DOHH2 (cell line): ENCODE results near the gene CEP68.

Experiments used
- H3F3A ChIP-seq: fragments of 200-600 bp; sonication (generic), shearing (Covaris generic); 2 replicates; pipeline ENCODE4 v1.6.0; 2016; ENCODE audit warnings: antibody characterized with exemption, mild to moderate bottlenecking; ENCODE audit not compliant: control insufficient read depth, insufficient read depth
- H3K27ac ChIP-seq: fragments of 200-600 bp; sonication (generic); 2 replicates; pipeline ENCODE4 v1.5.1; 2014; ENCODE audit warnings: low read depth, mild to moderate bottlenecking, low read length, moderate library complexity
- H3K27me3 ChIP-seq: fragments of 200-600 bp; sonication (generic); 2 replicates; pipeline ENCODE4 v1.6.1; 2014; ENCODE audit warnings: mild to moderate bottlenecking, low read length, mixed read lengths; ENCODE audit not compliant: control insufficient read depth
- H3K36me3 ChIP-seq: fragments of 200-600 bp; sonication (generic); 2 replicates; pipeline ENCODE4 v1.6.1; 2014; ENCODE audit warnings: mild to moderate bottlenecking, low read length, moderate library complexity, mixed read lengths; ENCODE audit not compliant: control insufficient read depth
- H3K4me1 ChIP-seq: fragments of 200-600 bp; sonication (generic); 2 replicates; pipeline ENCODE4 v1.6.1; 2014; ENCODE audit warnings: mild to moderate bottlenecking, low read length, mixed read lengths; ENCODE audit not compliant: control insufficient read depth
- H3K4me2 ChIP-seq: fragments of 200-600 bp; sonication (generic); 2 replicates; pipeline ENCODE4 v1.6.0; 2014; ENCODE audit warnings: mild to moderate bottlenecking, low read length, moderate library complexity
- H3K4me3 ChIP-seq: fragments of 200-600 bp; sonication (generic); 2 replicates; pipeline ENCODE4 v1.5.1; 2014; ENCODE audit warnings: mild to moderate bottlenecking, low read length, mixed read lengths
- H3K79me2 ChIP-seq: fragments of 200-600 bp; sonication (generic); 2 replicates; pipeline ENCODE4 v1.6.1; 2014; ENCODE audit warnings: mild to moderate bottlenecking, low read length, mixed read lengths; ENCODE audit not compliant: control insufficient read depth
- H3K9me2 ChIP-seq: fragments of 200-600 bp; sonication (generic); replicated peaks from 2 replicates; pipeline ENCODE4 v1.6.1; 2014; ENCODE audit warnings: mild to moderate bottlenecking, low read length, mixed read lengths; ENCODE audit not compliant: control insufficient read depth
- H3K9me3 ChIP-seq: fragments of 200-600 bp; sonication (generic); 2 replicates; pipeline ENCODE4 v1.6.1; 2014; ENCODE audit warnings: antibody characterized with exemption, low read length, mixed read lengths; ENCODE audit not compliant: control insufficient read depth, insufficient read depth
- H4K20me1 ChIP-seq: fragments of 200-600 bp; sonication (generic); 2 replicates; pipeline ENCODE4 v1.6.0; 2014; ENCODE audit warnings: low read depth, mild to moderate bottlenecking, antibody characterized with exemption, low read length, moderate library complexity; ENCODE audit not compliant: control insufficient read depth, insufficient read depth
- EZH2phosphoT487 ChIP-seq: fragments of 200-600 bp; sonication (generic); IDR thresholded peaks from 2 replicates; pipeline ENCODE4 v1.6.1; 2017; ENCODE audit warnings: borderline replicate concordance, mild to moderate bottlenecking, antibody characterized with exemption, low read length, moderate library complexity, mixed read lengths
- TF ChIP-seq, protein P1 (sequence below): fragments of 200-600 bp; sonication (generic); IDR thresholded peaks from one replicate; pipeline ENCODE4 v1.5.1; 2014; ENCODE audit warnings: antibody characterized with exemption, mild to moderate bottlenecking, low read depth, low read length; ENCODE audit not compliant: poor library complexity, severe bottlenecking

Gene CEP68

DNA sequence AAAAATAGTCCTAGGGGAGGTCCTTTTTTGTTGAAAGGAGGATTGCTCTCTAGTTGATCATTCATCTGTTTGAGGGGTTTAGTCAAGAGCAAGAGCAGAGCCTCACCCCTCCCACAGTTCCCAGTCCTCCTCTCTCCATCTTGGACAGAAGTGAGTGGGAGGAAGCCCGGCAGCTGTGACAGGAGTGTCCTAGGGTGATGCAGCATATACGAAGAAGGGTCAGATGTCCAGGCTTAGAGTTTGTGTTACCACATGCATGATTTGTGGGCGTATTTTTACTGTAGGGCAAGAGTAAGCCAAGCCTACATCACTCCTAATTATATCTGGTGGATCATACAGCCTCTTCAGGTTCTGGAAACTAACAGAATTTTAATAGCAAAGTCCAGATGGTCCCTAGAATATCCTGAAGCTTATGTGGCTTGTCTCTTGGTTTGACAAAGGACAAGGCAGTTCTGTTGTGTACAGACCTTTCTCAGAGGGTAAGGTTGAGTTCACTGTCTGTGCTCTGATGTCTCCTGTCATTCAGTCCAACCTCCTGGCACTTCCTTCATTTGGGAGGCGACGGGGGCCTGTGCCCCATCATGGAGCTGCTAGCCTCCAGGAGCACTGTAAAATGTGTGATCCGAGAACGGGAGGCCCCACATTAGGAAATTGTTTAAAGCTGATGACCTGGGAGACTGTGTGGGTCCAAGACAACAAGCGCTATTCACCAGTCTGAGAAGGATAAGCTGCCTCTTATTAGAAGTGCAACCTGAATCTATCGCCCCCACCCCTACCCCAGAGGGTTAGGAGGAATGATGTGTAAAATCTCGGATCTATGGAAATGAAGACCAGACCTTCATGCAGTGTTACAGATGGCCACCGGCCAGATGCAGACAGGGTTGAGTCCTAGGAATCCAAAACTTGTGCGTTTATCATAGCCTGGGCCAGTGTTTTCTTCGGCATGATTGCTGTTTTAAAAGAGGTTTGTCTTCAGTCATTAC is 6.9 kb downstream of the CEP68 start:
- peaks cover 16% of the 10 kb centered on the region for H3K4me1 ChIP-seq
- H3F3A ChIP-seq, result no peaks in the 10 kb centered on the region
- H3K27ac ChIP-seq, result no peak overlapping the region
- peaks cover 3% of the 10 kb centered on the region; the same call in 1 of the 2 replicates for H4K20me1 ChIP-seq
- H3K4me2 ChIP-seq, result no peak overlapping the region
- TF ChIP-seq EZH2phosphoT487, result no peak
- TF ChIP-seq, protein P1, sequence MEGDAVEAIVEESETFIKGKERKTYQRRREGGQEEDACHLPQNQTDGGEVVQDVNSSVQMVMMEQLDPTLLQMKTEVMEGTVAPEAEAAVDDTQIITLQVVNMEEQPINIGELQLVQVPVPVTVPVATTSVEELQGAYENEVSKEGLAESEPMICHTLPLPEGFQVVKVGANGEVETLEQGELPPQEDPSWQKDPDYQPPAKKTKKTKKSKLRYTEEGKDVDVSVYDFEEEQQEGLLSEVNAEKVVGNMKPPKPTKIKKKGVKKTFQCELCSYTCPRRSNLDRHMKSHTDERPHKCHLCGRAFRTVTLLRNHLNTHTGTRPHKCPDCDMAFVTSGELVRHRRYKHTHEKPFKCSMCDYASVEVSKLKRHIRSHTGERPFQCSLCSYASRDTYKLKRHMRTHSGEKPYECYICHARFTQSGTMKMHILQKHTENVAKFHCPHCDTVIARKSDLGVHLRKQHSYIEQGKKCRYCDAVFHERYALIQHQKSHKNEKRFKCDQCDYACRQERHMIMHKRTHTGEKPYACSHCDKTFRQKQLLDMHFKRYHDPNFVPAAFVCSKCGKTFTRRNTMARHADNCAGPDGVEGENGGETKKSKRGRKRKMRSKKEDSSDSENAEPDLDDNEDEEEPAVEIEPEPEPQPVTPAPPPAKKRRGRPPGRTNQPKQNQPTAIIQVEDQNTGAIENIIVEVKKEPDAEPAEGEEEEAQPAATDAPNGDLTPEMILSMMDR, result no peak
- H3K36me3 ChIP-seq, result no peaks in the 10 kb centered on the region
- no peaks in the 10 kb centered on the region for H3K27me3 ChIP-seq
- H3K9me2 ChIP-seq, result no peaks in the 10 kb centered on the region
- peaks cover 23% of the 10 kb centered on the region for H3K79me2 ChIP-seq
- H3K4me3 ChIP-seq, result no peak overlapping the region
- no peaks in the 10 kb centered on the region for H3K9me3 ChIP-seq

DNA sequence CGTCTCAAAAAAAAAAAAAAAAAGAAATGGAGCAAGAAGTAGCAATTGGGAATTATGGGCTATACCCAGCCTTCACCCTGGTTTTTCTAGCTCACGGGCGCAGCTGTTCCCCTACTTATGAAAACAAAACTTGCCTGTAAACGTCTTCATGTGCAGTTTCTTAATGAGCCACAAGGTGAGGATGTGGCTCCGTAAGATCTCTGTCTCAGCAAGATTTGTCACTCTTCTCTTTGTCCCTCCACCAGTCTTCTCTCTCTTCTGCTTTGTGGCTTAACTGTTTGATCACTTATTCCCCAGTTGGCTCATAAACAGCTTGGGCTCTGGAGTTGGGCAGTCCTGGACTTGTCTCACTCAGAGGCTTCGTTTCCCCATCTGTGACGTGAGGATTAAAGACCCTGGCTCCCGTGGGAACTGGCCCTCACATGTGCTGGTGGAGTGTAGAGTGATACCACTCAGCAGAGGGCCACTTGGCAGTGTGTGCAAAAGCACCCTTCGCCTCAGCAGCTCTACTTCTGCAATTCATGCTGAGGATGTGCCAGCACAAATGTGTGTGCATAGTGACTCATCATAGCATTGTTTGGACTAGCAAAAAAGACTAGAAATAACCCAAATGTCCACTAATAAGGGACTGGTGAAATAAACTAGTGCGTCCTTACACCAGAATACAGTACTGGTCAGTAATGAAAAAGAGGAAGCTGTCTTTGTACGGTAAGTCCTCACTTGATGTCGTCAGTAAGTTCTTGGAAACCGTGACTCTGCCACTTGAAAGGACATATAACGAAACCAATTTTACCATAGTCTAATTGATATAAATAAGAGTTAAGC is 8.7 kb downstream of the CEP68 start:
- Histone ChIP-seq H4K20me1 (peaks cover 3% of the 10 kb centered on the region; the same call in 1 of the 2 replicates), H3K9me2 (no peaks in the 10 kb centered on the region), H3K36me3 (peaks cover 2% of the 10 kb centered on the region; the same call in 1 of the 2 replicates), H3F3A (no peaks in the 10 kb centered on the region), H3K4me2 (peak overlapping the region; percentile 68), H3K9me3 (no peaks in the 10 kb centered on the region), H3K4me3 (peak overlapping the region; percentile 23; the same call in 1 of the 2 replicates), H3K4me1 (peaks cover 26% of the 10 kb centered on the region), H3K27ac (peak overlapping the region; percentile 30), H3K27me3 (no peaks in the 10 kb centered on the region), H3K79me2 (peaks cover 14% of the 10 kb centered on the region; the same call in 1 of the 2 replicates)
- TF ChIP-seq, protein P1, result peak; percentile 90
- no peak for TF ChIP-seq EZH2phosphoT487

DNA sequence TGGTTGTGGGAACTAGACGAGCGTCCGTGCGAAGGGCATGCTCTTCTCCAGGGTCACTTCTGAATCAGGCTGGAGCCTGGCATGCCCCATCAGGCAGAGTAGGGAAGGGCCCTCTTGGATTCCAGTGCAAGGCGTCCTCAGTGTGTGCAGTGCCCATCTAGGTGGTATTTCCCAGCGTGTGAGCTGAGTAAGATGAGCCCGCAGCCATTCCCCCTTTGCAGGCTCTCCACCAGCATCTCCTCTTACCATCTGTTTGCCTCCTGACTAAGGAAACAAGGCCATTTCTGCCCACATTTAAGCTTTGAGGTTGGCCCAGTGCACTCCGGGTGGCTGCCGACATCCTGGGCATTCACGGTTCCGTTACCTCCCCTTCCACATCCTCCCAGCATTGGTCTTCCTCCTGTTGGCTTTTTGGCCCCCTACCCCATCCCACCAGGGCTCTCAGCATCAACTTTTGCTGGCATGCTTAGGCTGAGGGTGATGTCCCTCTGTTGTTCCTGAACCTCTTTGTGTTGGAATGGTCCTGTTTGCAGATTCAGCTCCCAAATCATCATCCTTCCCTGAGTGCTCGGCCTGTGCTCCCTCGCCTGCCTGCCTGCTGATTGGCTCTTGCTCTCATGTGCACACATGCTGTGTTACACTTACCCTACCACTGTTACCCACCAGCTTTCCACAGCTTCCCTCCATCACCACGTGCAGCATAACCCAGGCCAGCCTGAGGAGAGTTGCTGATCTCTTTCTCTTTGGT is 11.8 kb downstream of the CEP68 start:
- H3F3A ChIP-seq, result 0 out of 2 replicates have a peak, but pooled peaks cover under 1% of the 10 kb centered on the region
- no peak overlapping the region for H3K4me2 ChIP-seq
- H3K36me3 ChIP-seq, result peaks cover 31% of the 10 kb centered on the region
- H3K9me2 ChIP-seq, result no peaks in the 10 kb centered on the region
- H3K4me1 ChIP-seq, result peaks cover 41% of the 10 kb centered on the region
- H3K9me3 ChIP-seq, result no peaks in the 10 kb centered on the region
- TF ChIP-seq, protein P1, result no peak
- no peak for TF ChIP-seq EZH2phosphoT487
- no peak overlapping the region for H3K27ac ChIP-seq
- H3K79me2 ChIP-seq, result peaks cover 8% of the 10 kb centered on the region; the same call in 1 of the 2 replicates
- no peak overlapping the region for H3K4me3 ChIP-seq
- no peaks in the 10 kb centered on the region for H3K27me3 ChIP-seq
- H4K20me1 ChIP-seq, result peaks cover 3% of the 10 kb centered on the region; the same call in 1 of the 2 replicates
